Suppressor macrophage (primary cell): ENCODE results near the gene CA10.

Source experiments
- DNase-seq, 4 experiments: peaks; one replicate each; pipeline ENCODE4 v3.0.0-alpha.2; 2020 to 2022

The CA10 gene

GRCh38 chr17:51711581-51711980 lies 446.9 kb downstream of the CA10 start:
- DNase-seq = no peak

- no peak for DNase-seq
Measured at GRCh38 chr17:51710634-51710979, 447.9 kb downstream of the CA10 start.

GRCh38 chr17:51709694-51710633 lies 448.6 kb downstream of the CA10 start:
- no peak for DNase-seq

- DNase-seq = no peak
Measured at GRCh38 chr17:51707216-51707615, 451.3 kb downstream of the CA10 start.

GRCh38 chr17:51706093-51706492 lies 452.4 kb downstream of the CA10 start:
- DNase-seq = no peak

- no peak for DNase-seq
Measured at GRCh38 chr17:51703361-51704341, 454.9 kb downstream of the CA10 start.

- DNase-seq = no peak
Measured at GRCh38 chr17:51702963-51703360, 455.6 kb downstream of the CA10 start.

- no peak for DNase-seq
Measured at GRCh38 chr17:51701501-51701900, 457.0 kb downstream of the CA10 start.

- no peak for DNase-seq
Measured at GRCh38 chr17:51700011-51700760, 458.3 kb downstream of the CA10 start.

- DNase-seq = no peak
Measured at GRCh38 chr17:51699303-51699702, 459.2 kb downstream of the CA10 start.

GRCh38 chr17:51692917-51693316 lies 465.6 kb downstream of the CA10 start:
- DNase-seq = no peak

GRCh38 chr17:51687887-51688286 lies 470.6 kb downstream of the CA10 start:
- no peak for DNase-seq

- no peak for DNase-seq
Measured at GRCh38 chr17:51685287-51685909, 473.1 kb downstream of the CA10 start.

- DNase-seq = no peak
Measured at GRCh38 chr17:51684214-51684613, 474.3 kb downstream of the CA10 start.

- no peak for DNase-seq
Measured at GRCh38 chr17:51683291-51683690, 475.2 kb downstream of the CA10 start.

GRCh38 chr17:51682115-51682514 lies 476.4 kb downstream of the CA10 start:
- no peak for DNase-seq

GRCh38 chr17:51677875-51678274 lies 480.6 kb downstream of the CA10 start:
- DNase-seq = no peak

GRCh38 chr17:51676691-51677487 lies 481.6 kb downstream of the CA10 start:
- no peak for DNase-seq

- no peak for DNase-seq
Measured at GRCh38 chr17:51674579-51675255, 483.8 kb downstream of the CA10 start.

GRCh38 chr17:51673070-51673469 lies 485.4 kb downstream of the CA10 start:
- no peak for DNase-seq

- no peak for DNase-seq
Measured at GRCh38 chr17:51672065-51672464, 486.4 kb downstream of the CA10 start.
